Measurements from ENCODE around the gene PSMG1. TPM values are rescaled to one million over a fixed set of nuclear protein-coding genes. Genes with fewer than 3 reads are reported as not detected.
A peak's percentile ranks its signal among the peaks of the same experiment; 100 is the strongest.

PSMG1 gene
- total and polyA plus RNA-seq, 7 donors, result 12.7 to 67.9 (median 28.8) TPM

DNA sequence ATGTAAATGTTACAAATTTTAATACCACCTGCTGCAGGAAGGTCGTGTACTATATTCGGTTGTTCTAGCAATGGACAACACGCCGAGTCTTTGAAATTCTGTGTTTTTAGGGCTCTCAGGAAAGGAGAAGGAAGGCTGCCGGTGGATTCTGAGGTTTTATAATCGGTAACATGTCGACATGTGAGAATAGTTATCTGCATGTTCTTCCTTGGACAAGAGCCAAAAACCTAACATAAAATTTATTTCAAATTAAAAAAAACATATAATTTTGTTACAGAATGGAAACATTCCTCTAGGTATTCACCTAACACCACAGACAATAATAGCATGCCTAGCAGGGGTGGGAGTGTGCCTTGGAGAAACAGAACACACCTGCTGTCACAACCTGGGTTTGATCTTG is 4.8 kb downstream of the PSMG1 start:
- peaks cover 0 to 16% (median 10%) of the 10 kb centered on the region in 4 donors for H3K4me1 ChIP-seq

DNA sequence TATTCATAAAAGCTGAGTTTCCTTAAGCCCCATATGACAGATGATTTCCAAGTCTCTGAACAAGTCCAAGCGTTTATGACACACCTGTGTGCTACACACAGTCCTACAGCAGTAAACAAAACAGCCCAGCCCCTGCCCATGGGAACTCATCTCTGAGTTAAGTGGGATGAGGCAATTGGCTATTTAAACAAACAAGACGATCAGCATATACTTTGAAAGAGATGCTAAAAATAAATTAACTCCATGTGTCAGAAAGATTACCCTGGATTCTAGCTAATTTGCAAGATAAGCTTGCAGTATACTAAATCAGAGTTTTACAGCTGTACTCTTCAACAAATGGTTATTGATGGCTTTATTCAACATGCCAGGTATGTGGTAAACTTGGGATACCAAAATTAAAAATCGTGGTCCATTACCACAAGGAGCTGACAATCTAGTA is 7.0 kb downstream of the PSMG1 start:
- 13 to 37% methylated on average over 3 of the region's 3 CpGs for WGBS, 2 donors
- no peak for TF ChIP-seq POLR2AphosphoS5 (IDR thresholded peaks at IDR 0.05)
- TF ChIP-seq, protein P1, sequence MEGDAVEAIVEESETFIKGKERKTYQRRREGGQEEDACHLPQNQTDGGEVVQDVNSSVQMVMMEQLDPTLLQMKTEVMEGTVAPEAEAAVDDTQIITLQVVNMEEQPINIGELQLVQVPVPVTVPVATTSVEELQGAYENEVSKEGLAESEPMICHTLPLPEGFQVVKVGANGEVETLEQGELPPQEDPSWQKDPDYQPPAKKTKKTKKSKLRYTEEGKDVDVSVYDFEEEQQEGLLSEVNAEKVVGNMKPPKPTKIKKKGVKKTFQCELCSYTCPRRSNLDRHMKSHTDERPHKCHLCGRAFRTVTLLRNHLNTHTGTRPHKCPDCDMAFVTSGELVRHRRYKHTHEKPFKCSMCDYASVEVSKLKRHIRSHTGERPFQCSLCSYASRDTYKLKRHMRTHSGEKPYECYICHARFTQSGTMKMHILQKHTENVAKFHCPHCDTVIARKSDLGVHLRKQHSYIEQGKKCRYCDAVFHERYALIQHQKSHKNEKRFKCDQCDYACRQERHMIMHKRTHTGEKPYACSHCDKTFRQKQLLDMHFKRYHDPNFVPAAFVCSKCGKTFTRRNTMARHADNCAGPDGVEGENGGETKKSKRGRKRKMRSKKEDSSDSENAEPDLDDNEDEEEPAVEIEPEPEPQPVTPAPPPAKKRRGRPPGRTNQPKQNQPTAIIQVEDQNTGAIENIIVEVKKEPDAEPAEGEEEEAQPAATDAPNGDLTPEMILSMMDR (IDR thresholded peaks at IDR 0.05), result no peak
- TF ChIP-seq EP300 (IDR thresholded peaks at IDR 0.05), result no peak
- no peak for TF ChIP-seq POLR2A (IDR thresholded peaks at IDR 0.05)
- no peaks in the 10 kb centered on the region for H3K27me3 ChIP-seq
- peaks cover 0 to 37% (median 2%) of the 10 kb centered on the region in 4 donors for H3K36me3 ChIP-seq
- H3K4me1 ChIP-seq, result no peaks in the 10 kb centered on the region
- intact Hi-C loops (cut with DNase I), result no loop called here
- no peak overlapping the region for H3K4me3 ChIP-seq
- H3K9me3 ChIP-seq, result no peaks in the 10 kb centered on the region
- DNase-seq, result no peak
- no peak overlapping the region for H3K27ac ChIP-seq

More for the DNA sequence above, 4.8 kb downstream of the PSMG1 start:
- DNase-seq, result no peak
- Histone ChIP-seq H3K27ac (no peak overlapping the region), H3K4me3 (no peak overlapping the region), H3K36me3 (peaks cover 0 to 20% (median 0%) of the 10 kb centered on the region in 4 donors), H3K9me3 (no peaks in the 10 kb centered on the region), H3K27me3 (no peaks in the 10 kb centered on the region)
- WGBS, 2 donors, result 73 to 77% methylated on average over 7 of the region's 7 CpGs
- TF ChIP-seq, protein P1 (IDR thresholded peaks at IDR 0.05), result no peak
- TF ChIP-seq POLR2A (IDR thresholded peaks at IDR 0.05) (no peak), POLR2AphosphoS5 (IDR thresholded peaks at IDR 0.05) (no peak), EP300 (IDR thresholded peaks at IDR 0.05) (no peak)
- intact Hi-C loops (cut with DNase I), result no loop called here

DNA sequence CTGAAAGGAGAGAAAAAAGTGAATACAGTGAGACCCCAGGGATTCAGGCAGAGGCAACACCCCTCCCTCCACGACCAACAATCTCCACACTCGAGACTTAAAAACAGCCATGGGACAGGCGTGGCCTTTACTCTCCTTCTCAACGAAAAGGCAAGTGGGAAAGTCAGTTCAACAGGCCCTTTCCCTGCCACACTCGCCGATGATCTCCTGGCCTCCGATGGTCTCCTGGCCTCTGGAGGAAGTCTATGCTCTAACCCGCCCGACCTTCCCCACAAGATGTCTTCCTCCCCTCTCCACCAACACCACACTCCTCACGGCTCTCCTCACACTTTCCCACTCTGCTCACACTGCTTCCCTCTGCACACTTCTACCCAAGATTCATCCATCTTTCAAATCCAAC is 7.6 kb downstream of the PSMG1 start:
- no peaks in the 10 kb centered on the region for H3K9me3 ChIP-seq
- TF ChIP-seq, protein P1 (IDR thresholded peaks at IDR 0.05), result no peak
- TF ChIP-seq POLR2AphosphoS5 (IDR thresholded peaks at IDR 0.05), result no peak
- no peak for TF ChIP-seq EP300 (IDR thresholded peaks at IDR 0.05)
- TF ChIP-seq POLR2A (IDR thresholded peaks at IDR 0.05), result no peak
- no peak for DNase-seq
- WGBS, 2 donors, result 54 to 87% methylated on average over 10 of the region's 10 CpGs
- no peaks in the 10 kb centered on the region for H3K4me1 ChIP-seq
- intact Hi-C loops (cut with DNase I), result no loop called here
- peaks cover 0 to 43% (median 2%) of the 10 kb centered on the region in 4 donors for H3K36me3 ChIP-seq
- H3K4me3 ChIP-seq, result no peak overlapping the region
- H3K27me3 ChIP-seq, result no peaks in the 10 kb centered on the region
- H3K27ac ChIP-seq, result no peak overlapping the region

DNA sequence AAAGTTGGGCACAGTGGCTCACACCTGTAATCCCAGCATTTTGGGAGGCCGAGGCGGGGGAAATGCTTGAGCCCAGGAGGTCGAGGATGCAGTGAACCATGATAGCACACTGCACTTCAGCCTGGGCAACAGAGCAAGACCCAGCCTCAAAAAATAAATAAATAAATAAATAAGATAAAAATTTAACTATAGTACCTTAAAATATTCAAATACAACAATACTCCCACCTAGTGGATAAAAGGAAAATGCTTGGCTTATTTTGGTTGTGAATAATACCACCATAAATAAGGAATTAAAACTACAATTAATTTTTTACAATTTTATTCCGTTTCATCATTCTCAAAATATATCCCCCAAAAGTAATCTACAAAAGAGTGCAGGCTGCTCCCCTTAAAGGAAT is 8.1 kb downstream of the PSMG1 start:
- no peak for TF ChIP-seq EP300 (IDR thresholded peaks at IDR 0.05)
- TF ChIP-seq, protein P1 (IDR thresholded peaks at IDR 0.05), result peak in 3 of 4 experiments; percentile 12 to 48 (median 16)
- no peaks in the 10 kb centered on the region for H3K27me3 ChIP-seq
- peaks cover 0 to 43% (median 2%) of the 10 kb centered on the region in 4 donors for H3K36me3 ChIP-seq
- 68 to 88% methylated on average over 4 of the region's 4 CpGs for WGBS, 2 donors
- no peak for DNase-seq
- intact Hi-C loops (cut with DNase I), result no loop called here
- no peak overlapping the region for H3K27ac ChIP-seq
- no peaks in the 10 kb centered on the region for H3K9me3 ChIP-seq
- H3K4me3 ChIP-seq, result no peak overlapping the region
- H3K4me1 ChIP-seq, result no peaks in the 10 kb centered on the region
